ENCODE results near the gene POLR3H.

GRCh38 chr22:41491374-41492100 lies 52.7 kb downstream of the POLR3H start:
- TF ChIP-seq CTCF (IDR thresholded peaks at IDR 0.05; ENCODE audit: insufficient read depth, low read length) (no peak), POLR2AphosphoS5 (IDR thresholded peaks at IDR 0.05; ENCODE audit: low read depth) (no peak), GABPA (IDR thresholded peaks at IDR 0.05; ENCODE audit: low read depth) (no peak), SPI1 (IDR thresholded peaks at IDR 0.05; ENCODE audit: borderline replicate concordance, low read depth) (no peak)
- TF ChIP-seq, protein P1, sequence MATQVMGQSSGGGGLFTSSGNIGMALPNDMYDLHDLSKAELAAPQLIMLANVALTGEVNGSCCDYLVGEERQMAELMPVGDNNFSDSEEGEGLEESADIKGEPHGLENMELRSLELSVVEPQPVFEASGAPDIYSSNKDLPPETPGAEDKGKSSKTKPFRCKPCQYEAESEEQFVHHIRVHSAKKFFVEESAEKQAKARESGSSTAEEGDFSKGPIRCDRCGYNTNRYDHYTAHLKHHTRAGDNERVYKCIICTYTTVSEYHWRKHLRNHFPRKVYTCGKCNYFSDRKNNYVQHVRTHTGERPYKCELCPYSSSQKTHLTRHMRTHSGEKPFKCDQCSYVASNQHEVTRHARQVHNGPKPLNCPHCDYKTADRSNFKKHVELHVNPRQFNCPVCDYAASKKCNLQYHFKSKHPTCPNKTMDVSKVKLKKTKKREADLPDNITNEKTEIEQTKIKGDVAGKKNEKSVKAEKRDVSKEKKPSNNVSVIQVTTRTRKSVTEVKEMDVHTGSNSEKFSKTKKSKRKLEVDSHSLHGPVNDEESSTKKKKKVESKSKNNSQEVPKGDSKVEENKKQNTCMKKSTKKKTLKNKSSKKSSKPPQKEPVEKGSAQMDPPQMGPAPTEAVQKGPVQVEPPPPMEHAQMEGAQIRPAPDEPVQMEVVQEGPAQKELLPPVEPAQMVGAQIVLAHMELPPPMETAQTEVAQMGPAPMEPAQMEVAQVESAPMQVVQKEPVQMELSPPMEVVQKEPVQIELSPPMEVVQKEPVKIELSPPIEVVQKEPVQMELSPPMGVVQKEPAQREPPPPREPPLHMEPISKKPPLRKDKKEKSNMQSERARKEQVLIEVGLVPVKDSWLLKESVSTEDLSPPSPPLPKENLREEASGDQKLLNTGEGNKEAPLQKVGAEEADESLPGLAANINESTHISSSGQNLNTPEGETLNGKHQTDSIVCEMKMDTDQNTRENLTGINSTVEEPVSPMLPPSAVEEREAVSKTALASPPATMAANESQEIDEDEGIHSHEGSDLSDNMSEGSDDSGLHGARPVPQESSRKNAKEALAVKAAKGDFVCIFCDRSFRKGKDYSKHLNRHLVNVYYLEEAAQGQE (IDR thresholded peaks at IDR 0.05; ENCODE audit: insufficient replicate concordance, low read depth) = no peak
